Epithelial cell of esophagus (primary cell): Measurements from ENCODE around the gene NUDT1.
A peak's percentile ranks its signal among the peaks of the same experiment; 100 is the strongest.

Experiments used
- DNase-seq: peaks from one replicate; pipeline ENCODE4 v3.0.0; 2010; ENCODE audit warnings: low read depth
- H3K4me3 ChIP-seq: 2 replicates; pipeline ENCODE4 v1.5.1; 2011; ENCODE audit warnings: mild to moderate bottlenecking, low read length, control low read depth
- CTCF ChIP-seq: IDR thresholded peaks from 2 replicates; pipeline ENCODE4 v1.5.1; 2011; ENCODE audit warnings: low read depth, mild to moderate bottlenecking, low read length, control low read depth, inconsistent platforms; ENCODE audit not compliant: insufficient read depth; ENCODE audit errors: missing control alignments

Gene NUDT1

GRCh38 chr7:2247141-2247995 is 5.3 kb downstream of the NUDT1 start:
- peak; percentile 67 for TF ChIP-seq CTCF
- no peak for DNase-seq
- H3K4me3 ChIP-seq = no peak overlapping the region

- TF ChIP-seq CTCF = no peak
- peak; percentile 67 for DNase-seq
- no peak overlapping the region for H3K4me3 ChIP-seq
These were observed 7.1 kb downstream of the NUDT1 start for GRCh38 chr7:2248984-2249694.

- TF ChIP-seq CTCF = no peak
- H3K4me3 ChIP-seq = no peak overlapping the region
- no peak for DNase-seq
These were observed 7.8 kb downstream of the NUDT1 start for GRCh38 chr7:2249744-2250323.

GRCh38 chr7:2251381-2251780 is 9.4 kb downstream of the NUDT1 start:
- TF ChIP-seq CTCF = no peak
- no peak overlapping the region for H3K4me3 ChIP-seq
- DNase-seq = no peak

GRCh38 chr7:2251841-2252771 is 10.1 kb downstream of the NUDT1 start:
- H3K4me3 ChIP-seq = no peak overlapping the region
- DNase-seq = no peak
- TF ChIP-seq CTCF = no peak

GRCh38 chr7:2253021-2253420 is 11.0 kb downstream of the NUDT1 start:
- no peak for TF ChIP-seq CTCF
- H3K4me3 ChIP-seq = no peak overlapping the region
- DNase-seq = no peak
